Activated CD4-positive, alpha-beta T cell treated with anti-CD3 and anti-CD28 coated beads for 36 hours (primary cell): Measurements from ENCODE around the gene EDNRB. TPM values are rescaled to one million over a fixed set of nuclear protein-coding genes. Genes with fewer than 3 reads are reported as not detected.

Source experiments
- total RNA-seq, 2 experiments: library from RNA; stranded (reverse); gene quantifications; one replicate each; pipeline ENCODE4 v1.2.3, GENCODE V29; 2021

The EDNRB gene
- total RNA-seq, 2 experiments from 2014 or later, result not detected

Other genes starting within 250 kb of the EDNRB start
- gene SLAIN1, start 221.1 kb downstream of the EDNRB start, total RNA-seq, result 10 to 100 TPM; 26.7 to 39.8 TPM